HG03565 (cell line): ENCODE results near the gene ACACB.

Experiments used
- ATAC-seq: cut with Tn5 transposase; IDR thresholded peaks from one replicate; pipeline ENCODE4 v1.9.1; 2021; ENCODE audit warnings: mild to moderate bottlenecking, moderate library complexity; ENCODE audit not compliant: unreplicated experiment

Gene ACACB

DNA sequence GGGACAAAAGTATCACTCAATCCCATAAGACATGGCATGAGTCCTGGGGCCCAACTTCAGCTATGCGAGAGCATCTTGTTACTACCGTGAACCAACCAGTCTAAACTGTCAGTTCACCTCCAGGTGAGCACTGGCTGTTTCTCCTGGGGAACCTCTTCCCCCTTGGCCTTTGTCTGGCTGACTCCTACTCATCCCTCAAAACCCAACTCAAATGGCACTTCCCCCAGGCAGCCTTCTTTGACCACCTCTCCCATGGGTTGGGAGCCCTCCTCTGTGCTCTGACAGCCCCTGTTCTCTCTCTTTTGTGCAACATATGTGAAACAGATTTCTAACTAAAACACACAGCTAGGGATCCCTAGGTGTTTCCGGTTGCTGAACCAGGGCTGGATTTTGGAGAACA is 155.0 kb downstream of the ACACB start:
- ATAC-seq, result no peak

DNA sequence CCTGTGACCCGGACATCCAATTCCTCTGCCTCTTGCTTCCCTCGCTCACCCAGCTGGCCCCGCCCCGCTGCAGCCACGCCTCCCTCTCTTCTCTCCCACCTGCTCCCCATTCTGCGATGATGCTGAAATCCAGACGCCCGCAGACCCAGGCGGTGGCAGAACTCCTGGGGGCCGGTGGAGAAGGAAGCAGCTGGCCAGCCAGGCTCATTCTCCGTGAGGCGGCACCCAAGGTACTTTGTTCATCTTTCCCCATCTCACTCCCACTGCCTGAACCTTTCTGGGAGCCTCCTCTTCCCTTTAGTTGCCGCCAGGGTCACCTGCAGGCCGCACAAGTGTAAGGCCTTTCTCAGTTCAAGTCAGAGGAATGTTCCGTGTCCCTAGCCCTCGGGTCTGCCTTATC is 157.0 kb downstream of the ACACB start:
- ATAC-seq, result no peak

DNA sequence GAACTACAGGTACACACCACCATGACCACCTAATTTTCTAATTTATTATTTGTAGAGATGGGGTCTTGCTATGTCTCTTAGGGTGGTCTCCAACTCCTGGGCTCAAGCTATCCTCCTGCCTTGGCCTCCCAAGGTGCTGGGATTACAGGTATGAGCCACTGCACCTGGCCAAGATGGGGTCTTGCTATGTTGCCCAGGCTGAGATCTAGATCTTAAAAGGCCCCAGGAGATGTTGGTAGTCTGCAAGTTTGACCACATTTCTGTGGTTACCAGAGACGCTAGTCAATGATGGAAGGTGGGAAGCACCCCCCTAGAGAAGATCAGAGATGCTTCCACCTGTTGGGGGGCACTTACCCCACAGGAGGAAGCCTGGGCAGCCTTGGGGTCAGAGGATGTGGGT is 158.0 kb downstream of the ACACB start:
- ATAC-seq, result no peak

DNA sequence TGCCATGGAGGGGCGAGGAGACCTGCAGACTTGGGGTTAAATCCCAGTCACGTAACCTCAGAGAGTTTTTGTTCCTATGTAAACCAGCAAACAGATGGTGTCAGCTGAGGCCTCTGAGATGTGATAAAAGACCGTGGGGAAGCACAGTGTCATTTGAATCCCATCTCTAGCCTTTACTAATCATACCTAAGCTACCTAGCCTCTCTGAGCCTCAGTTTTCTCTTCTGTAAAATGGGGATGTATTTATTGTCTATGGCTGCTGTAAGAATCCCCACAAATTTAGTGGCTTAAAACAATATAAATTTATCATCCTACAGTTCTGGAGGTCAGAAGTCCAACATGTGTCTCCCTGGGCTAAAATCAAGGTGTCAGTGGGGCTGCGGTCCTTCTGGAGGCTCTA is 158.8 kb downstream of the ACACB start:
- no peak for ATAC-seq

DNA sequence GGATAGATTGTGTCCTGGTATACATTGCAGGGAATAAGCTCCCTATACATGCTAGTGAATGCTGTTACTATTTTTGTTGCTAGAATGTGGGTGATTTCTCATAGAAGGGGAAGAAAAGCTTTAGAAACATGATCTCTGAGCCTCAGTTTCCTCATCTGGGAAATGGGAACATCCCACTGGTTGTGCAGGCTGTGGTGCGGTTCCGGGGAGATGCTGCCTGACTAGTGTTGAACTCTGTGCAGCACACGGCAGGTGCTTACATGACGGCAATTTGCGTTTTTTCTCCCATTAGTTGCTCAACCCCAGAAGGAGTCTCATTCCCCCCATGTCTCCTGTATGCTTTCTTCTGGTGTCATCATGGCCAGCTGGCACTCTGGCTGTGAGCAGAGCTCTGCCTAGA is 159.8 kb downstream of the ACACB start:
- ATAC-seq, result no peak

DNA sequence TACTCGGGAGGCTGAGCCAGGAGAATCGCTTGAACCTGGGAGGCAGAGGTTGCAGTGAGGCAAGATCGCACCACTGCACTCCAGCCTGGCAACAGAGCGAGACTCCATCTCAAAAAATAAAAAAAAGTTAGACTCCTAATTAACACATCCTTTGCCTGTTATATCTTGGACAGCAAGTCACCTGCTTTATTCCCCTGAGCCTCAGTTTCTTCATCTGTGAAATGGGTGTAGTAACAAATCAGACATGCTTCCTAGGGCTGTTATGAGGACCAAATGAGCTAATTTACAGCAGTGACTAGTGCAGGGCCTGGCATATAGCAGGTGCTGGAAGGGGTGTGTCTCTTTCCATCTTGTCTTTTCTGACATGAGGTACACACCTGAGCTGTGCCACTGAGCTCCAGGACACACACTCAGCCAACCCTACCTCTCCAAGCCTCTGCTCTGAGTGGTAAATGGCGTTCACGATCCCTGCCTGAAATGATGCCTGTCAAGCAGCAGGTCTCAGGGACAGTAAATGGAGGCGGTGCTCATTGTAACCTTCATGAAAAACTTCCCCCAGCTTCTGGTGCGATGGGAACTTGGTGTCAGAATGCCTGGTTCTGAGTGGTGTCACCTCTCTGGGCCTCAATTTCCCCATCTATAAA is 161.0 kb downstream of the ACACB start:
- ATAC-seq, result no peak

DNA sequence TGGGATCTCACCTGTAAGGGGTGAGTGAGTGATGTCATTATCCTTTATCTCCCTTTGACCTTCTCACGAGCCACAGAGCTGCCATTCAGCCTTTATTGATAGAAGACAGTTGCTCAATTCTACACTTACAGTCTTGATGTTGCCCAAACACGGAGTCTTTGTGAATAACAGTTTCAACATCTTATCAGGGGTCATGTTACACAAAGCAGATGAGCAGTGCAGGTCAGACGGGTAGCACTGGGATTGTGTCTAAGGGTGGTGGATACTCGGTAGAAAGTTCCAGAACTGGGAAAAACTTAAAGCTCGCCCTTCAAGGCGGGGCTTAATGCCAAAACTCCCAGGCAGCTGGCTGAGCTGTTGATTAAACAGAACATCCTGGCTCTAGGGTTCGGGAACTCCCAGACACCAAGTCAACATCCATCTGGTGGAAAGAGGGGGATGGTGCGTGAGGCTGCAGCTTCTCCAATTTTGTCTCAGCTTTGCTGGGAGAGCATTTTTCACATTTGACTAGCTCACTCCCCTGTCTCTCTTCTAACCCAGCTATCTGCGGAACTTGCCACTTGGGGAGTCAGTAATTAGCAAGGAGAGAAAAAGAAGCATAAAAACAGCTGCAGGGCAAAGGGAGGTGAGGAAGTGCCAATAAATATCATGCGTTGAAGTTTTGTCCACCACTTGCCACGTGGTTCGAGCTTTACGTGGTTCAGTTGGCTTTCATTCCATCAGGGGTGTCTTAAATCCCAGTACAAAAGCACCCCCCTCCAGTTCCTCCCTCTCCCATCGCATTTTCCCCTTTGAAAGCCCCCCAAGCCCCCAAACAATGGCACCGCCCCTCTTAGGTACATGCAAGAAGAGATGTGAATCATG is 161.7 kb downstream of the ACACB start:
- no peak for ATAC-seq

DNA sequence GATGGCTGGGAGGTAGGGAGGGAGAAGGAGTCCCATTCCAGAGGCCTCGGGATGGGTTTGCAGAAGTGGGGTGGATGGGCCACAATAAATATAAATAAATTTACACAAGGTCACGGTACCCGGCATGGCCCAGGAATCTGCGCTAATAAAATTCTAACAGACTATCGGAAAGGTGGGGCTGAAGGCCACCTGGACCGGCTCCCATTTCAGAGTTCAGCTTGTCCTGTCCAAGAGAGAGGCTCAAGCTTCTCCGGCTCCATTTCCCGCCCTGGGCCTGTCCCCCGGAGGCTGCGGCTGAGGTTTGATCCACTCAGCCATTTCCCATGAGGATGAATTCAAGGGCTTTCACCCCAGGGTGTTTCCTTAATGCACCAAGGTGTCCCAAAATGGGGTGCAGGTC is 162.5 kb downstream of the ACACB start:
- ATAC-seq, result no peak

DNA sequence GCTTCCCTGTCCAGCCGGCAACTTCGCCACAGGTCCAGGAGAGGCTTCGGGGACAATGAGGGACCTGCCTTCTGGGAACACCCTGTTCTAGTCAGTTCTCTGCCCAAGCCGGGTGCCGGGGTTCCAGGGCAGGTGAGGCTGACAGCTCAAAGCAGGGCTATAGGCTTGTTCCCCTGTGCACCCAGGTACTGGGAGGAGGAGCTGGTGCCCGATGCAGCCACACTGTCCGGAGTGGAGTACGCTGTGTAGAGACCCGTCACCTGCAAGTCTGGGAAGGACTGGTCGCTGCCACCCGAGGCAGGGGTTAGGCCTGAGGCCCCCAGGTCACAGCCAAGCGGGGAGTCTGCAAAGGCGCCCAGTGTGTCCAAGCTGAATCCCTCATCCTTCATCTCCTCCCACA is 163.1 kb downstream of the ACACB start:
- no peak for ATAC-seq

DNA sequence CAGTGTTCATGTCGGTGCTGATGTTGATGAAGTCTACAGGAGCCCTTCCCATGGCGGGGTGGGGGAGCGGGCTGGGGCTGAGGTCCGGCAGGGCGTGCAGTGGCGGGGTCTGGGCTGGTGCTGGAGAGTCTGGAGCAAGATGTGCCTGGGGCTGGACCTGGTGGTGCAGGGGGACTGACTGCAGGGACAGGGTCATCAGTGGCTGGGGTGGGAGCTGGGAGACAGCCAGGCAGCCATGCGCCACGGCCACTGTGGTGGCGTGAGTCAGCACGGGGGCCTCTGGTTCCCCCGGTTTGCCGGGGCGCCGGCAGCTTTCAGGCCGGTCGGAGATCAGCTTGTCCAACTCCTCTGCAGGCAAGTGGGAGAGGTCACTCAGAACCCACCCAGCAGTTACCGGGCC is 165.1 kb downstream of the ACACB start:
- no peak for ATAC-seq

DNA sequence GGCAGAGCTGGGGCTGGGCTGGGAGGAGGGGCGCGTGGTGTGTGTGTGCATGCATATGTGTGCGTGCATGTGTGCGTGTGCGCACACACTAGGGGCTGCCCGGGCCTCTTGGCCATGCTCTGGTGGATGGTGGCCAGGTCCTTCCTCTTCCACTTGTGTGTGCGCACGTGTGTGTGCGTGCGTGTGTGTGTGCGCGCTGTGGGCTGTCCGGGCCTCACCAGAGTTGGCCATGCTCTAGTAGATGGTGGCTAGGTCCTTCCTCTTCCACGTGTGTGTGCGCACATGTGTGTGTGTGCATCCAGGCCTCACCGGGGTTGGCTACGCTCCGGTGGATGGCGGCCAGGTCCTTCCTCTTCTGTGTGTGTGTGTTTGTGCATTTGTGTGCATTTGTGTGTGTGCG is 168.0 kb downstream of the ACACB start:
- no peak for ATAC-seq

DNA sequence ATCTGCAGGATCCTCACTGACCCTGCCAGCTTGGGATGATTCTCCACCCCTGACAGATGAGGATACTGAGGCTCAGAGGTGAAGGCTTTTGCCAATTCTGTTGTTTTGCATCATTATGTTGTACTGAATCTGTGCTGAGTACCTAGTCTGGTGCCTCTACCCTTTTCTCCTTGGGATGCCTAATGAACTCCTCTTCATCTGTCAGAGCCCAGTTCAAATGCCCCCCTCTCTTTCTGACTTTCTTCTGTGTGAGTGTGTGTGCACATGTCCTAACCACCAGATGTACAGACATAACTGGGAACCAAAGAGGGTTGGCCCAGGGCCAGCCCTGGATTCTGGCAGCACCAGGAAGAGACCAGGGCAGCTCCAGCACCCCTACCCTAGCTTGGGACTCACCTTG is 169.9 kb downstream of the ACACB start:
- no peak for ATAC-seq

DNA sequence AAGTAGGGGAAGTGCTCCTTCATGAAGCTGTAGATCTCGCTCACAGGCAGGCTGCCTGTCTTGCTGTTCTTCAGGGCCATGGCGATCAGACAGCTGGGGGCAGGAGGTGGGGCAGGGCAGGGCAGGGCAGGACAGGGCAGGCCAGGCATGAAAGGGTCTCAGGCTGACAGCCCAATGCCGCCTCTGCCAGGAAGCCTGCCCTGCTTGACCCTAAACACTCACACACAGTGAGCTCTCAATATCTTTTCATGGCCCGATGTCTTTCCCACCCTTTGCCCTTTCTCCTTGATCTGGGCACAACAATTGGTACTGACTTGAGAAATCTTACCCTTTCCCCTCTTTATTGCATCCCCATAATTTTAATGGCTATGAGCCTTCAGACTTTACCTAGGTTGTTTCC is 170.3 kb downstream of the ACACB start:
- ATAC-seq, result no peak

DNA sequence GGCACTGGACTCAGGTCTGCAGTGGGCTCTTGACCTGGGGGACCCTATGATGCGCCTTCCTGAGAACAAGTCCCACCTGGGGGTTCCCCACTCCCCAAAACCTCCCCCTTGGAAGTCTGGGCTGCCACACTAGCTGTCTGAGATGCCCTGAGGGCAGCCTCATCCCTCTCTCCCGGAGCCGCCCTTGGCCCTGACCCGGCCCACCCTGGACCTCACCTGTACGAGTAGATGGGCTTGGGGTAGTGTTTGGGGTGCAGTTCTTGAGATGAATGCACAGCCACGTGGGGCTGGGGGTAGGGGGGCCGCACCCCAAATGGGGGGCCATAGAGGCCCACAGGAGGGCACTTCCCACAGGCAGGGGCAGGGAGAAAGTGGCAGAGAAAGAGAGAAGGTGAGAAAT is 170.8 kb downstream of the ACACB start:
- ATAC-seq, result no peak

DNA sequence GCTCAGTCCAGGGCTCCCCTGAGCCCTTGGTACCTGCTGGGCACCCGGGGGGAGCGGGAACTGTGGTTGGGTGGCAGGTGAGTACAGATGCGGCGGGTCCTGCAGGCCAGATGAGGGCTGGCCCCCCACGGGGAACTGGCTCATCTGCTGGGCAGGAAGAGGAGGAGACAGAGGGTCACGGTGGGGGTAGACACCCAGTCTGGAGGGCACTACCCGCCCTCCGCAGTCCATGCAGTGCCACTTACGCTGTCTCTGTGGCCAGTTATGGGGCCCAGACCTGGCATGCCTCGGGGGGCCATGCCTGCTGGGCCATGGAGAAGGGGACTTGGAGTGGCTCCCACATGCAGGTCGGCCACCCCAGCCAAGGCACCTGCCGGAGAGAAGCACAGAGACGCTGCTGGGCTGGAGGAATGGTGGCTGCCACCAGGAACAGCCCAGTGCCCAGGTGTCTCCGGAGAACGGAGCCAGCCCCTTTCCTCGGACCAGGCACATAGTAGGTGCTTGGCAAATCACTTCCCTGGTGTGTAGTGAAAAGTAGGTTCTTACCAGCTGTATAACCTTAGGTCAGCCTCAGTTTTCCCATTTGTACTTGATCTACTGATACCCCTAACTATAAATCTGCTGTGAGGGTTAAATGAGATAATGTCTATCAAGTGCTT is 171.6 kb downstream of the ACACB start:
- no peak for ATAC-seq

DNA sequence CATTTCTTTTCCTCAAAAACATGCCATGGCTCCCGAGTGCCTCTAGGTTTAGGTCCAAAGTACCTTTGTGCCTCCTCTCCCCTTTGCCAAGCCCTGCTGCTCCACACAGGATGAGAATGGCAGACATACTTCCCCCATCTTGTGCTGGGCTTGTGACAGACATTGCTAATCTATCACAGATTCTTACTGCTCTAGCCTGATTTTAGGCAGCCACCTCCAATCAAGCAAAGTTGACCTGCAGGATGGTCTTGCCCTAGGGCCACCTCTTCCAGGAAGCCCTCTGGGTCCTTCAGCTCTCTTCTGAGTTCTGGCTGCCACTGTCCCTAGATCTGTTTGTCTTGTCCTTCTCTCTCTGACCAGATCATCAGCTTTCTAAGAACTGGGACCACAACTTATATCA is 172.2 kb downstream of the ACACB start:
- ATAC-seq, result no peak

DNA sequence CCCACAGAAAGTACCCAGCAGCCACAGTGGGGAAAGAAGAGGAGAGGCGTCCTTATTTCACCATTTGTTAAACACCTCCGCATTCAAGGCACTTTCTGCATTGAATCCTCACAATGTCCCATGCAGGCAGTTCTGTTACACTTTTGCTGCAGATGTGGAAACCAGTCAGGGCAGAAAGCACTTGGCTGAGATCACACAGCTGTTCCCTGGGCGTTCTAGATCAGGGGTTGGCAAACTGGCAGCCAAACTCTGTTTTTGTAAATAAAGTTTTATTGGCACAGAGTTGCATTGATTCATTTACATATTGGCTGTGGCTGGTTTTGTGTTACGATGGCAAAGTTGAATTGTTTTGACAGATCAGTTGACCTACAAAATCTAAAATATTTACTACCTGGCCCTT is 172.6 kb downstream of the ACACB start:
- no peak for ATAC-seq

DNA sequence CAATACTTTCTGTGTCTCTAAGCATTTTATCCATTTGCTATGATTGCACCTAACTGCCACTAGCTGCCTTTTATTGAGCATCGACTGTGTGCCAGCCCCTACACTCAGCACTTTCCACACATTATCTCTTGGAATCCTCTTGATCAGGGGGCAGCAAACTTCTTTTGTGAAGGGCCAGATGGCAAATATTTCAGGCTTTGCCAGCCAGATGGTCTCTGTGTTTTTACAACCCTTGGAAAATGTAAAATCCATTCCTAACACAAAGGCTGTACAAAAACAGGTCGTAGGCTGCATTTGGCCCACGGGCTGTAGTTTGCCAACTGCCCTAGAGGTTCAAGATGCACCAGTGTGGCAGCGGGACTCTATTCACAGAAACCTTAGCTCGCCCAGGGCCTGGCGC is 173.2 kb downstream of the ACACB start:
- ATAC-seq, result no peak

DNA sequence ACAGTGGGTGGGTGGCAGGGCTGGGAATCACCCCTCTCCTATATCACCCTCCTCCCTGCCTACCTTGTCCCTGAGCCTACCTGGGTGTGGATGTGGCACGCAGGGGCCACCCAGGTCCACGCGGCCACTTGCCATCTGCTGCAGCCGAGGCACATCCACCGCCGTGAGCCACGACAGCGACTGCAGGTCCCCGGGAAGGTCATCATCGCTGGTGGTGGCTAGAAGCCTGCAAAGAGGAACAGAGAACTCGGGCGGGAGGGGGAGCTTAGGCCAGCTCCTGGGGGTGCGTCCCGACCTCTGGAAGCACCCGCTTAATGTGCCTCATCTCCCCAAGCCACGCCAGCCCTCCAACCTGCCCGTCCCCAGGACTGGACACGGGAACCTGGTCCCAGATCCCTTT is 173.7 kb downstream of the ACACB start:
- ATAC-seq, result no peak

DNA sequence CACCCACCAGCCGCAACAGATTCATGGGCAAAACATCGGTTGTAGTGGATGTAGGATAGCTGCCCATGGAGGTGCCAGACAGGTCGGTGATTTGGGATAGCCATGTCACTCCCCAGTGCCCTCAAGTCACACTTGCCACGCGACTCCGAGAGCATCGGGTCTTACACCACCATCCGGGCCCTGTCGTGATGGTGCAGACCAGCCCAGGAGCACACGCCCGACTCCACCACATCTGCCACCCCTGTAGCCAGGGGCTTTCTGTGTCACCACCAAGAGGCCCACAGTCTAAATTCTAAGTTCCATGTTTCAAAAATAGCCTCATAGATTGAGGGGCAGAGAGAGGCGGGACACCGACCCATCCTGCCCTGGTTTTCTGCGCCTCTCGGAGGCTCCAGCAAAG is 174.7 kb downstream of the ACACB start:
- no peak for ATAC-seq

DNA sequence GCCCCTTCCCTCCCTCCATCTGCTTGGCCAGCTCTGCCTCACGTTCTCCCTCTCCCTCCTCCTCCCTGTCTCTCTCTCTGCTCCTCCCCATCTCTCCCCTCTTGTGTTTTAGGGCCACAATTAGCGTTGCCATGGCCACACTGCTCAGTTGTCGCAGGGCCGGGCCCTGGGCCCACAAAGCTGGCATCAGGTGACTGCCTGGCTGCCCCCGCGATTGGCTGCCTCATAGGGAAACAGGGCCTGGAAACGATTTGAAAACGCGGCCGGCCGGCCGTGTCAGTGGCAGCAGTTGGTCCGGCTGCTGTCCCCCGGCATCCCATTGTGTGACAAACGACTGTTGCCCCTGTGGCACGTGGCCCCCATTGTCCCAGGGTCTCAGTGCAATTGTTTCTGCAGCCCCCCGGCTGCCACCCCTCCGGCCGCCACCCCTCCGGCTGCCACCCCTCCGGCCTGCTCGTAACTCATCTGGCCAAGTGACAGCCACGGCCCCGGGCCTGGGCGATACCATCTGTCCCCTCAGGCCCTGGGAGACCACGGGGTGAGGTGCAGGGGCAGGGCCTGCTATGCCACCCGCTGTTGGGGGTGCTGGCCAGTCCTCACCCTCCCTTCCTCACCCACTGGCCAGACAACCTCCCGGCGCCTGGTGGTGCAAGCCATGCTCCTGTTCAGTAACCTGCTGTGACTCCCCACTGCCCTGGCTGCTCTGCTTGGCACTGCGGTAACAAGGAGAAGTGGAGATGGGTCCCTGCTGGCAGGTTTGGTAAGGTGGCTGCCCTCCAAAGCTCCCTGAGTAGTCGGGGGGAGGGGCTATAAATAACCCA is 175.3 kb downstream of the ACACB start:
- ATAC-seq, result no peak
